GM12872 (cell line): ENCODE results near the gene CAPN3.

Source experiments
- TF ChIP-seq, protein P1 (sequence below): IDR thresholded peaks from 3 replicates; pipeline ENCODE4 v1.5.1; 2011; ENCODE audit warnings: low read depth, mild to moderate bottlenecking, low read length, moderate library complexity; ENCODE audit not compliant: insufficient read depth

The CAPN3 gene

DNA sequence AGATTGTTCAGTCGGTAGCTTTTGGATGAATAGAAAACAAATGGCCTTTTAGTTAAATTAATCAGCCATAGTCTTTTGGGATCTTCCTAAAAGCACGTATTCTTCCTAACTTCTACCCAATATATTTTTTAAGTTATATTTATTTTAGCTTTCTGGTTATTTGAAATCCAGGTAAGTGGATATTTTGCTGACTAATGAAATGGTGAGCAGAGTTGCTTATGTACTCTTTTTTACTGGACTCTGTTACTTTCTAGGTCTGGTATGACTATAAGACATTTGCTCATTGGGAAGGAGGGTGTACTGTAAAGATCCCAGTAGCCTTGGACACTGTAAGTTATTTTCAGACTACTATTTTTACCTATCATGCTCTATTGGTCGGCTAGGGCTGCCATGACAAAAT is 13.8 kb upstream of the CAPN3 start:
- TF ChIP-seq, protein P1, sequence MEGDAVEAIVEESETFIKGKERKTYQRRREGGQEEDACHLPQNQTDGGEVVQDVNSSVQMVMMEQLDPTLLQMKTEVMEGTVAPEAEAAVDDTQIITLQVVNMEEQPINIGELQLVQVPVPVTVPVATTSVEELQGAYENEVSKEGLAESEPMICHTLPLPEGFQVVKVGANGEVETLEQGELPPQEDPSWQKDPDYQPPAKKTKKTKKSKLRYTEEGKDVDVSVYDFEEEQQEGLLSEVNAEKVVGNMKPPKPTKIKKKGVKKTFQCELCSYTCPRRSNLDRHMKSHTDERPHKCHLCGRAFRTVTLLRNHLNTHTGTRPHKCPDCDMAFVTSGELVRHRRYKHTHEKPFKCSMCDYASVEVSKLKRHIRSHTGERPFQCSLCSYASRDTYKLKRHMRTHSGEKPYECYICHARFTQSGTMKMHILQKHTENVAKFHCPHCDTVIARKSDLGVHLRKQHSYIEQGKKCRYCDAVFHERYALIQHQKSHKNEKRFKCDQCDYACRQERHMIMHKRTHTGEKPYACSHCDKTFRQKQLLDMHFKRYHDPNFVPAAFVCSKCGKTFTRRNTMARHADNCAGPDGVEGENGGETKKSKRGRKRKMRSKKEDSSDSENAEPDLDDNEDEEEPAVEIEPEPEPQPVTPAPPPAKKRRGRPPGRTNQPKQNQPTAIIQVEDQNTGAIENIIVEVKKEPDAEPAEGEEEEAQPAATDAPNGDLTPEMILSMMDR: no peak

DNA sequence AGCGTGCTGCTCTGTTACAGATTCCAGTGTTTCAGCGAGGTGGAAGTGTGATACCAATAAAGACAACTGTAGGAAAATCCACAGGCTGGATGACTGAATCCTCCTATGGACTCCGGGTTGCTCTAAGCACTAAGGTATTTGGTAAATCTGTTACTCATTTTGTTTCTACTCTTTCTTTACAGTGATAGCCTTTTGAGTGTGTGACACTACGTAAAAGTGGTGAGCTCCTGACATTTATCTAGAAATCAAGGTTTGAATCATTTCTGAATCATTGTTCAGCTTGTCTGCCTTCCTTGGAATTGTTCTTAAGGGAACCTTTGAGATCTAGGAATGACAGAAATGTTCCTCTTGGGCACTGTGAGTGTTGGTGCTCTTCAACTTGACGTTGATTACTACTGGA is 11.2 kb upstream of the CAPN3 start:
- TF ChIP-seq, protein P1: no peak

DNA sequence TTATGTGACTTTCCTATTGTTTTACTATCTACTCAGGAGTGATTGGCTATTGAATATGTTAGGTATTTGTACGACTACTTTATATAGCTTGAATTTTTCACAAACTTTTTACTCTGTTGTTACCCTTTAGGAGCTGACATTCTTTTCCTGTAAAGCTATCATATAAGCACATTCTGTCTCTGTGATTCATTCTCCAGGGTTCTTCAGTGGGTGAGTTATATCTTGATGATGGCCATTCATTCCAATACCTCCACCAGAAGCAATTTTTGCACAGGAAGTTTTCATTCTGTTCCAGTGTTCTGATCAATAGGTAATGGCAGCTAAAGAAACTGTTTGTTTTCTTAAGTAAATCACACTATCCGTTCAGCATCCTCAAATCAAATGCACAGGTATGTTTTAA is 10.1 kb upstream of the CAPN3 start:
- TF ChIP-seq, protein P1: no peak

DNA sequence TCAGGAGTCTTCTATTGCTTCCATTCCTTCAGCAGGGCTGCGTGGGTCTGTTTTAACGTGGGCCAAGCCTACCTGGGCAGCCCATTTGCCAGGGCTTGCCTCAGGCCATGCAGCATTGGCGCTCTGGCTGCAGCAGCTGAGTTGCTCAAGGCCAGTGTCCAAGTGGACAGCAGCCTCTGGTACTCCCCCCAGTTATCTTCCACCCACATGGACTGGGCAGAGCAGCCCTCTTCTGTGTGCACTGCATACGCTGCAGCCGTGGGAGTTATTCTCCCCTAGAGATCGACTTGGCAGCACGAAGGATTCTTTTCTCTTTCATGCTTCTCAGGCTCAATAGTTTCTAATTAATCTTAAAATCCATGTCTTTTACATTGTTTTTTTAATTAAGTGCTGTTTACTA is 6.9 kb upstream of the CAPN3 start:
- TF ChIP-seq, protein P1: no peak

DNA sequence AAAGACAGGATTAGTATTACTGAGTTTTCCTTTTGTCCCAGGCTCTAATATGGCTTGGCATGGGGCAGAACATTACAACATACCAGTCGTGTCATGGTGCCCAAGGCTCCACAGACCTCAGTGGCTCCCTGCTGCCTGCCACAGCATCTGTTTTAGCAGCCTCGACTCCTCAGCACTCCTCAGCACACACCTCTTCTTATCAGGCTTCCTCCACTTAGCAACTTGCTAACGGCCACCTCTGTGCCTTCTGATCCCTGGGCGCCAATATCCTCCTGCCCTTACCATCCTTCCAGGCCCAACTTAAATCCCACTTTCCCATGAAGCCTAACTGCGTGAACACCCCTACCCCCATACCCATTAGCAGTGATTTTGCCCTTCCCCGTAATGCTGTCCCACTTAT is 6.2 kb upstream of the CAPN3 start:
- TF ChIP-seq, protein P1: no peak

DNA sequence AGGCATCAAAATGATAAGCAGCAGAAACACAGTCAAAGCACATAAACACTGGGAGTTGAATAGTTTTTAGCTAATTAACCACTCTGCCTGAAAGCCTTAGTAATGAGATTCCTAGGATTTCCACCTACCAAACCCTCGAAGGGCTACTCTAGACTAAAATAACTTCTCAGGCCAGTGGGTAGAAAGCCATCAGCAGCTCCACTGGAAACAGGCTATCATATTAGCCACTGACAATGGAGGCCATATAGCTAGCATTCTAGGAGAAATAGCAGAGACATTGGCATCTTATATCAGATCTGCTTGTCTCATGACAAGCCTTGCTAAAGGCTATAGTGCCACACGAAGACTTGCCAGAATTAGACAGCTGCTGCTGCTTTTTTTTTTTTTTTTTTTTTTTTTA is 4.5 kb upstream of the CAPN3 start:
- TF ChIP-seq, protein P1: no peak

DNA sequence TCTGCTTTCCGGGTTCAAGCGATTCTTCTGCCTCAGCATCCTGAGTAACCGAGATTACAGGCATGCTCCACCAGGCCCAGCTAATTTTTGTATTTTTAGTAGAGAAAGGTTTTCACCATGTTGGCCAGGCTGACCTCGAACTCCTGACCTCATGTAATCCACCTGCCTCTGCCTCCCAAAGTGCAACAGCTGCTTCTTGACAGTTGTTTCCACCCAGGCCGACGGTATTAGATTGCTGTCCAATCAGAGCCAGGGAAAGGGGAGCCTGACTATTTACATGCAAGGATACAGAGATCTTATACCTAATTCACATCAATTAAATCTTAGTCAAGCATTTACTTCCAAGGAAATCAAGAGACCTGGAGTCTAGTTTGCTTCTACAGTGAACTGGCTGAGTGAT is 4.0 kb upstream of the CAPN3 start:
- TF ChIP-seq, protein P1: no peak

DNA sequence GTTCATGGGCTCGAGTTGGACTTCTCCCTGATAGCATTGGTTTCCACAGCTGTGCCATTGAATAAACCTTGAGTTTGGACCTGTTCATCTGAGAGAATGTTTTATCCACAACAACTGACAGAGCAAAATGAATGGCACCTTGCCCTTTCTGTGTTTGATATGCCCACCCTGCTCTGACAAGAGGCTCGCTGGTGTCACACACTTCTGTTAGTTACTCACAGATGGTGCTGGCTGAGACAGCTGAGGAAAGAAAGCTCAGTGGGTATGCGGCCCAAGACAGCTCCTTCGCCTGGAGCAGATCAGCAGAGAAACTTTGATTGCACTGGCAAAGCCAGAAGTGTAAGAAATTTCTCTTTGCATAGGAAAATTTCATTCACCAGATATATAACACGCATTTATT is 2.5 kb upstream of the CAPN3 start:
- TF ChIP-seq, protein P1: no peak
